GM12878 (cell line): ENCODE data around the gene ASIC3. TPM values are rescaled to one million over a fixed set of nuclear protein-coding genes. Genes with fewer than 3 reads are reported as not detected.

Experiments
- BCL11A ChIP-seq: IDR thresholded peaks from 2 replicates; pipeline ENCODE4 v1.6.1; 2011; ENCODE audit warnings: low read depth, low read length
- EGR1 ChIP-seq, 2 experiments: IDR thresholded peaks; 1 replicate in 1 of 2; 2 replicates in 1 of 2; pipeline ENCODE4 v1.6.1; 2011 to 2012; ENCODE audit warnings: low read depth in 2 of 2, low read length in 2 of 2, borderline replicate concordance in 1 of 2, mild to moderate bottlenecking in 1 of 2, moderate library complexity in 1 of 2
- HDAC6 ChIP-seq: fragments of 200-600 bp; sonication (generic); IDR thresholded peaks from one replicate; pipeline ENCODE4 v1.8.0; 2017; ENCODE audit warnings: antibody characterized with exemption; ENCODE audit not compliant: unreplicated experiment
- IKZF1 ChIP-seq: fragments of 450-650 bp; conservative IDR thresholded peaks from 2 replicates; pipeline ENCODE4 v1.6.1; 2017; ENCODE audit warnings: antibody characterized with exemption, mild to moderate bottlenecking
- JUNB ChIP-seq: IDR thresholded peaks from 2 replicates; pipeline ENCODE4 v1.6.1; 2016; ENCODE audit warnings: antibody characterized with exemption, mild to moderate bottlenecking
- MYC ChIP-seq: IDR thresholded peaks from 2 replicates; pipeline ENCODE4 v1.6.1; 2011; ENCODE audit warnings: mild to moderate bottlenecking, low read length, moderate library complexity, inconsistent platforms; ENCODE audit not compliant: insufficient read depth, insufficient replicate concordance, insufficient read length, severe bottlenecking
- NFIC ChIP-seq: IDR thresholded peaks from 2 replicates; pipeline ENCODE4 v1.6.1; 2012; ENCODE audit warnings: low read depth, mild to moderate bottlenecking, inconsistent platforms, low read length, moderate library complexity
- PAX8 ChIP-seq: fragments of 450-650 bp; IDR thresholded peaks from 2 replicates; pipeline ENCODE4 v1.6.1; 2017; ENCODE audit warnings: mild to moderate bottlenecking, moderate library complexity
- POLR2AphosphoS5 ChIP-seq: IDR thresholded peaks from 2 replicates; pipeline ENCODE4 v1.6.1; 2011; ENCODE audit warnings: mild to moderate bottlenecking, low read length, inconsistent platforms
- RAD21 ChIP-seq: IDR thresholded peaks from 2 replicates; pipeline ENCODE4 v1.6.1; 2011; ENCODE audit warnings: mild to moderate bottlenecking, low read depth, low read length, moderate library complexity; ENCODE audit not compliant: insufficient read depth
- SMC3 ChIP-seq: IDR thresholded peaks from 2 replicates; pipeline ENCODE4 v1.6.1; 2011; ENCODE audit warnings: low read length, improper control_type of control experiment, borderline replicate concordance
- SREBF2 ChIP-seq: IDR thresholded peaks from 2 replicates; pipeline ENCODE4 v1.6.1; 2012; ENCODE audit warnings: mild to moderate bottlenecking, low read length
- ZNF207 ChIP-seq: fragments of 450-650 bp; IDR thresholded peaks from 2 replicates; pipeline ENCODE4 v1.6.1; 2014; ENCODE audit warnings: antibody characterized with exemption, mild to moderate bottlenecking, borderline replicate concordance
- polyA plus RNA-seq, 11 experiments: library from polyadenylated mRNA; depleted of rRNA in 4 of 11; unstranded in 6 of 11; stranded (reverse) in 5 of 11; fragments of >200 nt; fragmentation: Nextera tagmentation in 4 of 11; fragmentation: Illumina TruSeq in 1 of 11; extraction: Ambion mirVana in 4 of 11; extraction: Trizol in 1 of 11; gene quantifications; 1 replicate in 1 of 11; 2 replicates in 10 of 11; pipeline versions ENCODE4 v1.2.1 to v1.2.3, GENCODE V29; 2011 to 2016; ENCODE audit warnings: inconsistent platforms in 2 of 11, missing spikeins in 2 of 11, low read depth in 1 of 11
- total RNA-seq, 4 experiments: library from RNA; depleted of rRNA in 3 of 4; stranded (reverse); fragments of >200 nt in 3 of 4; fragmentation: Illumina TruSeq in 1 of 4; extraction: Trizol in 1 of 4; gene quantifications; 2 replicates each; pipeline versions ENCODE4 v1.2.1 to v1.2.3, GENCODE V29; 2013 to 2021
- TF ChIP-seq, protein P1 (sequence below): fragments of 450-650 bp; IDR thresholded peaks from 2 replicates; pipeline ENCODE4 v1.6.1; 2017; ENCODE audit warnings: mild to moderate bottlenecking, moderate library complexity
- TF ChIP-seq, protein P2 (sequence below): IDR thresholded peaks from 2 replicates; pipeline ENCODE4 v1.6.1; 2012; ENCODE audit warnings: low read depth, low read length, improper control_type of control experiment
- TF ChIP-seq, protein P3 (sequence below): IDR thresholded peaks from 2 replicates; pipeline ENCODE4 v1.6.1; 2012; ENCODE audit warnings: mild to moderate bottlenecking, low read depth, low read length
- TF ChIP-seq, protein P4 (sequence below): IDR thresholded peaks from 2 replicates; pipeline ENCODE4 v1.6.1; 2011; ENCODE audit warnings: low read depth, low read length, improper control_type of control experiment, borderline replicate concordance
- TF ChIP-seq, protein P5 (sequence below): IDR thresholded peaks from 2 replicates; pipeline ENCODE4 v1.6.1; 2012; ENCODE audit warnings: low read length, inconsistent platforms

The ASIC3 gene
- total and polyA plus RNA-seq, 10 of the 15 experiments (the other 5 are each of a cell fraction or from before 2014, with no cell fraction given), result 0.07 to 1.0 (median 0.44) TPM; not detected in 4

DNA sequence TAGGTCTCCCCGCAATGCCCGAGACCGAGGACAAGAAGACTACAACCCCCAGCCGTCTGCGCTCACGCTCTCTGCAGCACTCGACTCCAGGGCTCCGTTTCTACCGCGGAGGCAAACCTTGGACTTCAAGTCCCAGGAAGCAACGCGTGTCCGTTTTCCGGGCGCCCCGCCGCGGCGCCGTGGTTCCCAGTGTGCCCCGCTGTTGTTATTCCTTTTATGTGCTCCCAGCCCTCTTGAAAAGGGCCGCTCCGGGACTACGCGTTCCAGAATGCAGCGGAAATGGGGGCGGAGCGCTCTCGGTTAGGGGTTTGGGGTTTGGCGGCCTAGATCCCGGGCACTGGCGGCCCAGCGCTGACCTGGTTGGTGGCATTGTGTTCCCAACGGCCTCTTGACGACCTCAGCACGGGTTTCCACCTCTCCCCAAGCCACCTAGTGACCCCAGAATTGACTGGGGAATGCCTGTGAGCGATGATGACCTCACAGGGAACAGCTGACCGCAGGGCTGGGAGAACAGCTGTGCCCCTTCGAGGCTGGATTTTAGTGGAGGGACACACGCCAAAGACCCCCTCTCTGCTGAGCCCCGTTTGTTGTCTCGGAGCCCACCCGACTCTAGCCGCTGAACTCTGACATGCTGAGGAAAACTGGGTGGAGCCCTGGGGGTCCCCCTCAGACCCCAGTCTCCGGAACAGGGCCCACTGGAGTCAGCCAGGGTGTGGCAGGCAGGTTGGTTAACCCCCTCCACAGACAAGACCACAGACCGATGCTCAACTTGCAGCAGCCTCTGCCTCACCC, 9.9 kb downstream of the ASIC3 start (continued):
- TF ChIP-seq, protein P1, sequence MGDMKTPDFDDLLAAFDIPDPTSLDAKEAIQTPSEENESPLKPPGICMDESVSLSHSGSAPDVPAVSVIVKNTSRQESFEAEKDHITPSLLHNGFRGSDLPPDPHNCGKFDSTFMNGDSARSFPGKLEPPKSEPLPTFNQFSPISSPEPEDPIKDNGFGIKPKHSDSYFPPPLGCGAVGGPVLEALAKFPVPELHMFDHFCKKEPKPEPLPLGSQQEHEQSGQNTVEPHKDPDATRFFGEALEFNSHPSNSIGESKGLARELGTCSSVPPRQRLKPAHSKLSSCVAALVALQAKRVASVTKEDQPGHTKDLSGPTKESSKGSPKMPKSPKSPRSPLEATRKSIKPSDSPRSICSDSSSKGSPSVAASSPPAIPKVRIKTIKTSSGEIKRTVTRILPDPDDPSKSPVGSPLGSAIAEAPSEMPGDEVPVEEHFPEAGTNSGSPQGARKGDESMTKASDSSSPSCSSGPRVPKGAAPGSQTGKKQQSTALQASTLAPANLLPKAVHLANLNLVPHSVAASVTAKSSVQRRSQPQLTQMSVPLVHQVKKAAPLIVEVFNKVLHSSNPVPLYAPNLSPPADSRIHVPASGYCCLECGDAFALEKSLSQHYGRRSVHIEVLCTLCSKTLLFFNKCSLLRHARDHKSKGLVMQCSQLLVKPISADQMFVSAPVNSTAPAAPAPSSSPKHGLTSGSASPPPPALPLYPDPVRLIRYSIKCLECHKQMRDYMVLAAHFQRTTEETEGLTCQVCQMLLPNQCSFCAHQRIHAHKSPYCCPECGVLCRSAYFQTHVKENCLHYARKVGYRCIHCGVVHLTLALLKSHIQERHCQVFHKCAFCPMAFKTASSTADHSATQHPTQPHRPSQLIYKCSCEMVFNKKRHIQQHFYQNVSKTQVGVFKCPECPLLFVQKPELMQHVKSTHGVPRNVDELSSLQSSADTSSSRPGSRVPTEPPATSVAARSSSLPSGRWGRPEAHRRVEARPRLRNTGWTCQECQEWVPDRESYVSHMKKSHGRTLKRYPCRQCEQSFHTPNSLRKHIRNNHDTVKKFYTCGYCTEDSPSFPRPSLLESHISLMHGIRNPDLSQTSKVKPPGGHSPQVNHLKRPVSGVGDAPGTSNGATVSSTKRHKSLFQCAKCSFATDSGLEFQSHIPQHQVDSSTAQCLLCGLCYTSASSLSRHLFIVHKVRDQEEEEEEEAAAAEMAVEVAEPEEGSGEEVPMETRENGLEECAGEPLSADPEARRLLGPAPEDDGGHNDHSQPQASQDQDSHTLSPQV, result no peak
- no peak for TF ChIP-seq NFIC
- TF ChIP-seq SMC3, result no peak
- TF ChIP-seq, protein P2, sequence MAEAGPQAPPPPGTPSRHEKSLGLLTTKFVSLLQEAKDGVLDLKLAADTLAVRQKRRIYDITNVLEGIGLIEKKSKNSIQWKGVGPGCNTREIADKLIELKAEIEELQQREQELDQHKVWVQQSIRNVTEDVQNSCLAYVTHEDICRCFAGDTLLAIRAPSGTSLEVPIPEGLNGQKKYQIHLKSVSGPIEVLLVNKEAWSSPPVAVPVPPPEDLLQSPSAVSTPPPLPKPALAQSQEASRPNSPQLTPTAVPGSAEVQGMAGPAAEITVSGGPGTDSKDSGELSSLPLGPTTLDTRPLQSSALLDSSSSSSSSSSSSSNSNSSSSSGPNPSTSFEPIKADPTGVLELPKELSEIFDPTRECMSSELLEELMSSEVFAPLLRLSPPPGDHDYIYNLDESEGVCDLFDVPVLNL, result 0 out of 2 replicates have a peak, but pooled peaks have one; percentile 26
- TF ChIP-seq, protein P3, sequence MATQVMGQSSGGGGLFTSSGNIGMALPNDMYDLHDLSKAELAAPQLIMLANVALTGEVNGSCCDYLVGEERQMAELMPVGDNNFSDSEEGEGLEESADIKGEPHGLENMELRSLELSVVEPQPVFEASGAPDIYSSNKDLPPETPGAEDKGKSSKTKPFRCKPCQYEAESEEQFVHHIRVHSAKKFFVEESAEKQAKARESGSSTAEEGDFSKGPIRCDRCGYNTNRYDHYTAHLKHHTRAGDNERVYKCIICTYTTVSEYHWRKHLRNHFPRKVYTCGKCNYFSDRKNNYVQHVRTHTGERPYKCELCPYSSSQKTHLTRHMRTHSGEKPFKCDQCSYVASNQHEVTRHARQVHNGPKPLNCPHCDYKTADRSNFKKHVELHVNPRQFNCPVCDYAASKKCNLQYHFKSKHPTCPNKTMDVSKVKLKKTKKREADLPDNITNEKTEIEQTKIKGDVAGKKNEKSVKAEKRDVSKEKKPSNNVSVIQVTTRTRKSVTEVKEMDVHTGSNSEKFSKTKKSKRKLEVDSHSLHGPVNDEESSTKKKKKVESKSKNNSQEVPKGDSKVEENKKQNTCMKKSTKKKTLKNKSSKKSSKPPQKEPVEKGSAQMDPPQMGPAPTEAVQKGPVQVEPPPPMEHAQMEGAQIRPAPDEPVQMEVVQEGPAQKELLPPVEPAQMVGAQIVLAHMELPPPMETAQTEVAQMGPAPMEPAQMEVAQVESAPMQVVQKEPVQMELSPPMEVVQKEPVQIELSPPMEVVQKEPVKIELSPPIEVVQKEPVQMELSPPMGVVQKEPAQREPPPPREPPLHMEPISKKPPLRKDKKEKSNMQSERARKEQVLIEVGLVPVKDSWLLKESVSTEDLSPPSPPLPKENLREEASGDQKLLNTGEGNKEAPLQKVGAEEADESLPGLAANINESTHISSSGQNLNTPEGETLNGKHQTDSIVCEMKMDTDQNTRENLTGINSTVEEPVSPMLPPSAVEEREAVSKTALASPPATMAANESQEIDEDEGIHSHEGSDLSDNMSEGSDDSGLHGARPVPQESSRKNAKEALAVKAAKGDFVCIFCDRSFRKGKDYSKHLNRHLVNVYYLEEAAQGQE, result no peak
- no peak for TF ChIP-seq POLR2AphosphoS5
- peak; percentile 99 for TF ChIP-seq IKZF1
- TF ChIP-seq RAD21, result no peak
- no peak; the same call in 1 of the 2 replicates for TF ChIP-seq ZNF207
- TF ChIP-seq JUNB, result no peak
- TF ChIP-seq PAX8, result no peak
- TF ChIP-seq HDAC6, result no peak
- no peak for TF ChIP-seq MYC
- TF ChIP-seq, protein P4, sequence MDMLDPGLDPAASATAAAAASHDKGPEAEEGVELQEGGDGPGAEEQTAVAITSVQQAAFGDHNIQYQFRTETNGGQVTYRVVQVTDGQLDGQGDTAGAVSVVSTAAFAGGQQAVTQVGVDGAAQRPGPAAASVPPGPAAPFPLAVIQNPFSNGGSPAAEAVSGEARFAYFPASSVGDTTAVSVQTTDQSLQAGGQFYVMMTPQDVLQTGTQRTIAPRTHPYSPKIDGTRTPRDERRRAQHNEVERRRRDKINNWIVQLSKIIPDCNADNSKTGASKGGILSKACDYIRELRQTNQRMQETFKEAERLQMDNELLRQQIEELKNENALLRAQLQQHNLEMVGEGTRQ, result no peak
- TF ChIP-seq SREBF2, result no peak
- TF ChIP-seq, protein P5, sequence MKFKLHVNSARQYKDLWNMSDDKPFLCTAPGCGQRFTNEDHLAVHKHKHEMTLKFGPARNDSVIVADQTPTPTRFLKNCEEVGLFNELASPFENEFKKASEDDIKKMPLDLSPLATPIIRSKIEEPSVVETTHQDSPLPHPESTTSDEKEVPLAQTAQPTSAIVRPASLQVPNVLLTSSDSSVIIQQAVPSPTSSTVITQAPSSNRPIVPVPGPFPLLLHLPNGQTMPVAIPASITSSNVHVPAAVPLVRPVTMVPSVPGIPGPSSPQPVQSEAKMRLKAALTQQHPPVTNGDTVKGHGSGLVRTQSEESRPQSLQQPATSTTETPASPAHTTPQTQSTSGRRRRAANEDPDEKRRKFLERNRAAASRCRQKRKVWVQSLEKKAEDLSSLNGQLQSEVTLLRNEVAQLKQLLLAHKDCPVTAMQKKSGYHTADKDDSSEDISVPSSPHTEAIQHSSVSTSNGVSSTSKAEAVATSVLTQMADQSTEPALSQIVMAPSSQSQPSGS, result no peak
- TF ChIP-seq BCL11A, result no peak
- TF ChIP-seq EGR1 (IDR thresholded peaks at IDR 0.05; ENCODE audit: borderline replicate concordance in 1 of 2, low read depth in 2 of 2, low read length in 2 of 2), result no peak
